GM12878 (cell line): ENCODE data around the gene CUL9. TPM values are rescaled to one million over a fixed set of nuclear protein-coding genes. Genes with fewer than 3 reads are reported as not detected.

ENCODE experiments used
- BCL11A ChIP-seq: IDR thresholded peaks from 2 replicates; pipeline ENCODE4 v1.6.1; 2011; ENCODE audit warnings: low read depth, low read length
- CBFB ChIP-seq: IDR thresholded peaks from 2 replicates; pipeline ENCODE4 v1.6.1; 2016; ENCODE audit warnings: antibody characterized with exemption, low read depth
- CREB1 ChIP-seq: IDR thresholded peaks from 2 replicates; pipeline ENCODE4 v1.6.1; 2012; ENCODE audit warnings: low read depth, mild to moderate bottlenecking, inconsistent platforms
- HDAC2 ChIP-seq: fragments of 200-600 bp; sonication (generic); IDR thresholded peaks from 2 replicates; pipeline ENCODE4 v1.6.1; 2017
- LARP7 ChIP-seq: fragments of 450-650 bp; IDR thresholded peaks from 2 replicates; pipeline ENCODE4 v1.6.1; 2017; ENCODE audit warnings: mild to moderate bottlenecking
- NFYA ChIP-seq: IDR thresholded peaks from 2 replicates; pipeline ENCODE4 v1.6.1; 2011; ENCODE audit warnings: low read depth, mild to moderate bottlenecking, low read length, improper control_type of control experiment, borderline replicate concordance
- RELA ChIP-seq: fragments of 450-650 bp; IDR thresholded peaks from 2 replicates; pipeline ENCODE4 v1.8.0; 2014; ENCODE audit warnings: borderline replicate concordance; ENCODE audit not compliant: partially characterized antibody
- TAF1 ChIP-seq: IDR thresholded peaks from 2 replicates; pipeline ENCODE4 v1.6.1; 2011; ENCODE audit warnings: mild to moderate bottlenecking, low read depth, low read length, borderline replicate concordance
- TCF7 ChIP-seq: IDR thresholded peaks from 2 replicates; pipeline ENCODE4 v1.6.1; 2014; ENCODE audit warnings: antibody characterized with exemption, borderline replicate concordance
- ZBED1 ChIP-seq: IDR thresholded peaks from 2 replicates; pipeline ENCODE4 v1.6.1; 2016; ENCODE audit warnings: borderline replicate concordance
- polyA plus RNA-seq, 11 experiments: library from polyadenylated mRNA; depleted of rRNA in 4 of 11; unstranded in 6 of 11; stranded (reverse) in 5 of 11; fragments of >200 nt; fragmentation: Nextera tagmentation in 4 of 11; fragmentation: Illumina TruSeq in 1 of 11; extraction: Ambion mirVana in 4 of 11; extraction: Trizol in 1 of 11; gene quantifications; 1 replicate in 1 of 11; 2 replicates in 10 of 11; pipeline versions ENCODE4 v1.2.1 to v1.2.3, GENCODE V29; 2011 to 2016; ENCODE audit warnings: inconsistent platforms in 2 of 11, missing spikeins in 2 of 11, low read depth in 1 of 11
- total RNA-seq, 4 experiments: library from RNA; depleted of rRNA in 3 of 4; stranded (reverse); fragments of >200 nt in 3 of 4; fragmentation: Illumina TruSeq in 1 of 4; extraction: Trizol in 1 of 4; gene quantifications; 2 replicates each; pipeline versions ENCODE4 v1.2.1 to v1.2.3, GENCODE V29; 2013 to 2021
- TF ChIP-seq, protein P1 (sequence below): fragments of 150-350 bp; IDR thresholded peaks from 2 replicates; pipeline ENCODE4 v1.6.1; 2016; ENCODE audit warnings: low read depth, low read length
- TF ChIP-seq, protein P2 (sequence below): IDR thresholded peaks from 2 replicates; pipeline ENCODE4 v1.6.1; 2012; ENCODE audit warnings: mild to moderate bottlenecking, low read depth, low read length
- TF ChIP-seq, protein P3 (sequence below): fragments of 450-650 bp; IDR thresholded peaks from 2 replicates; pipeline ENCODE4 v1.6.1; 2018; ENCODE audit warnings: mild to moderate bottlenecking, low read depth, moderate library complexity; ENCODE audit not compliant: partially characterized antibody
- TF ChIP-seq, protein P4 (sequence below): IDR thresholded peaks from 2 replicates; pipeline ENCODE4 v1.6.1; 2012; ENCODE audit warnings: low read depth, low read length, improper control_type of control experiment
- TF ChIP-seq, protein P5 (sequence below): IDR thresholded peaks from 2 replicates; pipeline ENCODE4 v1.6.1; 2011; ENCODE audit warnings: mild to moderate bottlenecking, low read depth, low read length, moderate library complexity; ENCODE audit not compliant: insufficient replicate concordance
- TF ChIP-seq, protein P6 (sequence below): IDR thresholded peaks from 2 replicates; pipeline ENCODE4 v1.6.1; 2011; ENCODE audit warnings: borderline replicate concordance, low read depth, mild to moderate bottlenecking, moderate library complexity, mixed read lengths, low read length; ENCODE audit not compliant: insufficient read depth; ENCODE audit errors: extremely low read length

CUL9 gene
- total and polyA plus RNA-seq, 10 of the 15 experiments (the other 5 are each of a cell fraction or from before 2014, with no cell fraction given): 1.2 to 48.3 (median 17.2) TPM

DNA sequence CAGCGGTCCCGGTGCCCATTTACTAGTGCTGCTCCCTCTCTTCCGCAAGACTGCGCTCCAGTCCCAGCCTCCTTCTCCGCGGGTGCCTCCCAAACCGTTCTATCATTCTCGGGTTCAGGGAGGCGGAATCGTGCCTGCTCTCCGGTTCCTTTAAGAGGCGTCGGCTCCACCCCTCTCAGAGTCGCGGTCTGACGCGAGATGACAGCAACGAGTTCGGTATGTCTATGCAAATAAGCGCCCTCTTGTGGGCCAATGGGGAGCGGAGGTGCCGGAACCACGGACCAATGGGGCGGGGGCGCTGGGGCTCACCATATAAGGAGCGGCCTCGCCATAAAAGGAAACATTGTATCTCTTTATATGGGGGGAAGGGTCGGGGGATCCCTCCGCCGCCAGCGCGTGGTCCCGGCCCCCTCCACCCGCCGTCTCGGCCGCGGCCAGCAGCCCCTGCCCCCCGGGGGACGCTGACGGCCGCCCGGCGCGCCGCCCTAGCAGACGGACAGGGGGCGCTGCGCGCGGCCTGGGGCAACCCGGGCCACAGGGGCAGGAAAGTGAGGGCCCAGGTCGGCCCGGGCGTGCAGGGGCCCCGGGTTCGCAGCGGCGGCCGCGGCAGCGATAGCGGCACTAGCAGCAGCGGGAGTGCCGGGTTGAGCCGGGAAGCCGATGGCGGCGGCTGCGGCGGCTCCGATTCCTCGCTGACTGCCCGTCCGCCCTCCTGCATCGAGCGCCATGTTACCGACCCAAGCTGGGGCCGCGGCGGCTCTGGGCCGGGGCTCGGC lies 10.9 kb upstream of the CUL9 start, which contains the start of gene SRF (continued):
- TF ChIP-seq, protein P1, sequence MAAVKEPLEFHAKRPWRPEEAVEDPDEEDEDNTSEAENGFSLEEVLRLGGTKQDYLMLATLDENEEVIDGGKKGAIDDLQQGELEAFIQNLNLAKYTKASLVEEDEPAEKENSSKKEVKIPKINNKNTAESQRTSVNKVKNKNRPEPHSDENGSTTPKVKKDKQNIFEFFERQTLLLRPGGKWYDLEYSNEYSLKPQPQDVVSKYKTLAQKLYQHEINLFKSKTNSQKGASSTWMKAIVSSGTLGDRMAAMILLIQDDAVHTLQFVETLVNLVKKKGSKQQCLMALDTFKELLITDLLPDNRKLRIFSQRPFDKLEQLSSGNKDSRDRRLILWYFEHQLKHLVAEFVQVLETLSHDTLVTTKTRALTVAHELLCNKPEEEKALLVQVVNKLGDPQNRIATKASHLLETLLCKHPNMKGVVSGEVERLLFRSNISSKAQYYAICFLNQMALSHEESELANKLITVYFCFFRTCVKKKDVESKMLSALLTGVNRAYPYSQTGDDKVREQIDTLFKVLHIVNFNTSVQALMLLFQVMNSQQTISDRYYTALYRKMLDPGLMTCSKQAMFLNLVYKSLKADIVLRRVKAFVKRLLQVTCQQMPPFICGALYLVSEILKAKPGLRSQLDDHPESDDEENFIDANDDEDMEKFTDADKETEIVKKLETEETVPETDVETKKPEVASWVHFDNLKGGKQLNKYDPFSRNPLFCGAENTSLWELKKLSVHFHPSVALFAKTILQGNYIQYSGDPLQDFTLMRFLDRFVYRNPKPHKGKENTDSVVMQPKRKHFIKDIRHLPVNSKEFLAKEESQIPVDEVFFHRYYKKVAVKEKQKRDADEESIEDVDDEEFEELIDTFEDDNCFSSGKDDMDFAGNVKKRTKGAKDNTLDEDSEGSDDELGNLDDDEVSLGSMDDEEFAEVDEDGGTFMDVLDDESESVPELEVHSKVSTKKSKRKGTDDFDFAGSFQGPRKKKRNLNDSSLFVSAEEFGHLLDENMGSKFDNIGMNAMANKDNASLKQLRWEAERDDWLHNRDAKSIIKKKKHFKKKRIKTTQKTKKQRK: no peak
- TF ChIP-seq ZBED1 (no peak), RELA (peak; percentile 80), TCF7 (no peak), TAF1 (peak; percentile 74; the same call in 1 of the 2 replicates), LARP7 (peak; percentile 88; the same call in 1 of the 2 replicates), CREB1 (peak; percentile 93), BCL11A (no peak), NFYA (no peak; the same call in 1 of the 2 replicates), CBFB (no peak), HDAC2 (no peak)
- TF ChIP-seq, protein P2, sequence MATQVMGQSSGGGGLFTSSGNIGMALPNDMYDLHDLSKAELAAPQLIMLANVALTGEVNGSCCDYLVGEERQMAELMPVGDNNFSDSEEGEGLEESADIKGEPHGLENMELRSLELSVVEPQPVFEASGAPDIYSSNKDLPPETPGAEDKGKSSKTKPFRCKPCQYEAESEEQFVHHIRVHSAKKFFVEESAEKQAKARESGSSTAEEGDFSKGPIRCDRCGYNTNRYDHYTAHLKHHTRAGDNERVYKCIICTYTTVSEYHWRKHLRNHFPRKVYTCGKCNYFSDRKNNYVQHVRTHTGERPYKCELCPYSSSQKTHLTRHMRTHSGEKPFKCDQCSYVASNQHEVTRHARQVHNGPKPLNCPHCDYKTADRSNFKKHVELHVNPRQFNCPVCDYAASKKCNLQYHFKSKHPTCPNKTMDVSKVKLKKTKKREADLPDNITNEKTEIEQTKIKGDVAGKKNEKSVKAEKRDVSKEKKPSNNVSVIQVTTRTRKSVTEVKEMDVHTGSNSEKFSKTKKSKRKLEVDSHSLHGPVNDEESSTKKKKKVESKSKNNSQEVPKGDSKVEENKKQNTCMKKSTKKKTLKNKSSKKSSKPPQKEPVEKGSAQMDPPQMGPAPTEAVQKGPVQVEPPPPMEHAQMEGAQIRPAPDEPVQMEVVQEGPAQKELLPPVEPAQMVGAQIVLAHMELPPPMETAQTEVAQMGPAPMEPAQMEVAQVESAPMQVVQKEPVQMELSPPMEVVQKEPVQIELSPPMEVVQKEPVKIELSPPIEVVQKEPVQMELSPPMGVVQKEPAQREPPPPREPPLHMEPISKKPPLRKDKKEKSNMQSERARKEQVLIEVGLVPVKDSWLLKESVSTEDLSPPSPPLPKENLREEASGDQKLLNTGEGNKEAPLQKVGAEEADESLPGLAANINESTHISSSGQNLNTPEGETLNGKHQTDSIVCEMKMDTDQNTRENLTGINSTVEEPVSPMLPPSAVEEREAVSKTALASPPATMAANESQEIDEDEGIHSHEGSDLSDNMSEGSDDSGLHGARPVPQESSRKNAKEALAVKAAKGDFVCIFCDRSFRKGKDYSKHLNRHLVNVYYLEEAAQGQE: no peak
- TF ChIP-seq, protein P3, sequence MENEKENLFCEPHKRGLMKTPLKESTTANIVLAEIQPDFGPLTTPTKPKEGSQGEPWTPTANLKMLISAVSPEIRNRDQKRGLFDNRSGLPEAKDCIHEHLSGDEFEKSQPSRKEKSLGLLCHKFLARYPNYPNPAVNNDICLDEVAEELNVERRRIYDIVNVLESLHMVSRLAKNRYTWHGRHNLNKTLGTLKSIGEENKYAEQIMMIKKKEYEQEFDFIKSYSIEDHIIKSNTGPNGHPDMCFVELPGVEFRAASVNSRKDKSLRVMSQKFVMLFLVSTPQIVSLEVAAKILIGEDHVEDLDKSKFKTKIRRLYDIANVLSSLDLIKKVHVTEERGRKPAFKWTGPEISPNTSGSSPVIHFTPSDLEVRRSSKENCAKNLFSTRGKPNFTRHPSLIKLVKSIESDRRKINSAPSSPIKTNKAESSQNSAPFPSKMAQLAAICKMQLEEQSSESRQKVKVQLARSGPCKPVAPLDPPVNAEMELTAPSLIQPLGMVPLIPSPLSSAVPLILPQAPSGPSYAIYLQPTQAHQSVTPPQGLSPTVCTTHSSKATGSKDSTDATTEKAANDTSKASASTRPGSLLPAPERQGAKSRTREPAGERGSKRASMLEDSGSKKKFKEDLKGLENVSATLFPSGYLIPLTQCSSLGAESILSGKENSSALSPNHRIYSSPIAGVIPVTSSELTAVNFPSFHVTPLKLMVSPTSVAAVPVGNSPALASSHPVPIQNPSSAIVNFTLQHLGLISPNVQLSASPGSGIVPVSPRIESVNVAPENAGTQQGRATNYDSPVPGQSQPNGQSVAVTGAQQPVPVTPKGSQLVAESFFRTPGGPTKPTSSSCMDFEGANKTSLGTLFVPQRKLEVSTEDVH: no peak
- TF ChIP-seq, protein P4, sequence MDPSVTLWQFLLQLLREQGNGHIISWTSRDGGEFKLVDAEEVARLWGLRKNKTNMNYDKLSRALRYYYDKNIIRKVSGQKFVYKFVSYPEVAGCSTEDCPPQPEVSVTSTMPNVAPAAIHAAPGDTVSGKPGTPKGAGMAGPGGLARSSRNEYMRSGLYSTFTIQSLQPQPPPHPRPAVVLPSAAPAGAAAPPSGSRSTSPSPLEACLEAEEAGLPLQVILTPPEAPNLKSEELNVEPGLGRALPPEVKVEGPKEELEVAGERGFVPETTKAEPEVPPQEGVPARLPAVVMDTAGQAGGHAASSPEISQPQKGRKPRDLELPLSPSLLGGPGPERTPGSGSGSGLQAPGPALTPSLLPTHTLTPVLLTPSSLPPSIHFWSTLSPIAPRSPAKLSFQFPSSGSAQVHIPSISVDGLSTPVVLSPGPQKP: peak; percentile 95
- TF ChIP-seq, protein P5, sequence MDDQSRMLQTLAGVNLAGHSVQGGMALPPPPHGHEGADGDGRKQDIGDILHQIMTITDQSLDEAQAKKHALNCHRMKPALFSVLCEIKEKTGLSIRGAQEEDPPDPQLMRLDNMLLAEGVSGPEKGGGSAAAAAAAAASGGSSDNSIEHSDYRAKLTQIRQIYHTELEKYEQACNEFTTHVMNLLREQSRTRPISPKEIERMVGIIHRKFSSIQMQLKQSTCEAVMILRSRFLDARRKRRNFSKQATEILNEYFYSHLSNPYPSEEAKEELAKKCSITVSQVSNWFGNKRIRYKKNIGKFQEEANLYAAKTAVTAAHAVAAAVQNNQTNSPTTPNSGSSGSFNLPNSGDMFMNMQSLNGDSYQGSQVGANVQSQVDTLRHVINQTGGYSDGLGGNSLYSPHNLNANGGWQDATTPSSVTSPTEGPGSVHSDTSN: no peak
- TF ChIP-seq, protein P6, sequence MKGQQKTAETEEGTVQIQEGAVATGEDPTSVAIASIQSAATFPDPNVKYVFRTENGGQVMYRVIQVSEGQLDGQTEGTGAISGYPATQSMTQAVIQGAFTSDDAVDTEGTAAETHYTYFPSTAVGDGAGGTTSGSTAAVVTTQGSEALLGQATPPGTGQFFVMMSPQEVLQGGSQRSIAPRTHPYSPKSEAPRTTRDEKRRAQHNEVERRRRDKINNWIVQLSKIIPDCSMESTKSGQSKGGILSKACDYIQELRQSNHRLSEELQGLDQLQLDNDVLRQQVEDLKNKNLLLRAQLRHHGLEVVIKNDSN: no peak
